Esophagus (tissue), 2 donors: Measurements from ENCODE around the gene COL25A1. TPM values are rescaled to one million over a fixed set of nuclear protein-coding genes. Genes with fewer than 3 reads are reported as not detected.

Experiments
- H3K27ac ChIP-seq, 2 donors: one replicate each; pipeline ENCODE4 v1.5.1; 2013; ENCODE audit warnings: low read depth in 2 of 2, mild to moderate bottlenecking in 2 of 2, inconsistent platforms in 1 of 2, low read length in 1 of 2, moderate library complexity in 1 of 2
- H3K27me3 ChIP-seq, 2 donors: one replicate each; pipeline ENCODE4 v1.6.1; 2013; ENCODE audit warnings: low read length in 2 of 2, control low read depth in 1 of 2, mild to moderate bottlenecking in 1 of 2; ENCODE audit not compliant: insufficient read depth in 2 of 2, control insufficient read depth in 1 of 2
- H3K36me3 ChIP-seq, 2 donors: one replicate each; pipeline ENCODE4 v1.6.1; 2013; ENCODE audit warnings: low read length in 1 of 2; ENCODE audit not compliant: control insufficient read depth in 2 of 2, insufficient read depth in 2 of 2
- H3K4me1 ChIP-seq, 2 donors: one replicate each; pipeline ENCODE4 v1.6.1; 2013; ENCODE audit warnings: low read length in 1 of 2; ENCODE audit not compliant: control insufficient read depth in 2 of 2, insufficient read depth in 2 of 2
- H3K4me3 ChIP-seq, 2 donors: one replicate each; pipeline ENCODE4 v1.5.1; 2013; ENCODE audit warnings: low read length in 2 of 2, mild to moderate bottlenecking in 2 of 2, low read depth in 1 of 2, moderate library complexity in 1 of 2
- H3K9me3 ChIP-seq, 2 donors: one replicate each; pipeline ENCODE4 v1.6.1; 2013; ENCODE audit warnings: mild to moderate bottlenecking in 2 of 2, low read depth in 1 of 2, low read length in 1 of 2, moderate library complexity in 1 of 2; ENCODE audit not compliant: control insufficient read depth in 2 of 2, insufficient read depth in 1 of 2
- WGBS, 2 donors: extraction: QIAGEN DNeasy Blood & Tissue Kit; methylation state at CpG; one replicate each; pipeline ENCODE4 v1.1.7; 2013; 5-methylcytosine and 5-hydroxymethylcytosine counted together
- polyA plus RNA-seq, 2 donors: library from polyadenylated mRNA; stranded (reverse); fragments of 200-250 nt; gene quantifications; one replicate each; pipeline ENCODE4 v1.2.3, GENCODE V29; 2013
- donor health status: healthy with polysubstance abuse.
- donor health status: Bipolar disorder and iron deficiency.

Gene COL25A1
- polyA plus RNA-seq, 2 donors, result 0.02 to 0.06 TPM

DNA sequence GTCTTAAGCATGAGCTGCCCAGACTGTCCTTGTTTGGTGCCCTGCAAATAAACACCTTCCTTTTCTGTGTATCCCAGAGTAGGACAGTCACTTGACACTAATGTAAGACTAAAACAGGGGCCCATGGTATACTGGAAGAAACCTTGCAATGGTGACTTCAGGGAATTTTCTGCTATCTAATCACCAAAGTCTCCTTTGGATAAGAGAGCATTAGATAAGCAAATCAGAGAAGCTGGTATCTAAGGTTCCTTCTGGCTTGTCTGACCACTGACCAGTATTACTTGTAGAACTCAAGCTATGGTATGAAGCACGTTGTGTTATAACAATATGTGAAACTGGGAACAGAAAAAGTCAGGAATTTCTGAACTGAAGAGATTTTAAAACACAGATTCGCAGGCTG lies 173.9 kb downstream of the COL25A1 start:
- Histone ChIP-seq H3K4me1 (no peaks in the 10 kb centered on the region), H3K27ac (no peak overlapping the region), H3K27me3 (no peaks in the 10 kb centered on the region), H3K9me3 (no peaks in the 10 kb centered on the region), H3K4me3 (no peak overlapping the region), H3K36me3 (no peaks in the 10 kb centered on the region)
- WGBS, 2 donors, result 75 to 81% methylated on average over 2 of the region's 2 CpGs

DNA sequence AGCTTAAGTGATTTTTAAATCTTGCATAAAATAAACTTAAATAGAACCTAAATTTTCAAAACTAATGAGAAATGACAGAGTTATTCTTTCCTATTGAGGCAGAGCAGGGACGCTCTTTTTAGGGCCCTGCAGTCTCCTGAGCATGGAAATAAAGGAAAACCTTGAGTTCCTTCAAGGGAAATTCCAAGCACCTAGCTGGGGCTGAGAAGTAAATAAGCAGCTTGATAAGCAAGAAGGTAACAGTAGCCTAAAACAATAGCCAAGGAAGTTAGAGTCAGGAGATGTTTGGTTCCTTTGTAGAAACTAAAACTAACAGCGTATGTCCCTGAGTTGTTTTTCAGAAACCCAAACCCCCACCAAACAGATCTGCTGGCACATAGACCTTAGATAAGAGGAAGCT lies 174.6 kb downstream of the COL25A1 start:
- Histone ChIP-seq H3K4me1 (no peaks in the 10 kb centered on the region), H3K27ac (no peak overlapping the region), H3K9me3 (no peaks in the 10 kb centered on the region), H3K36me3 (no peaks in the 10 kb centered on the region), H3K4me3 (no peak overlapping the region), H3K27me3 (no peaks in the 10 kb centered on the region)
- 66 to 72% methylated on average over 2 of the region's 2 CpGs for WGBS, 2 donors

DNA sequence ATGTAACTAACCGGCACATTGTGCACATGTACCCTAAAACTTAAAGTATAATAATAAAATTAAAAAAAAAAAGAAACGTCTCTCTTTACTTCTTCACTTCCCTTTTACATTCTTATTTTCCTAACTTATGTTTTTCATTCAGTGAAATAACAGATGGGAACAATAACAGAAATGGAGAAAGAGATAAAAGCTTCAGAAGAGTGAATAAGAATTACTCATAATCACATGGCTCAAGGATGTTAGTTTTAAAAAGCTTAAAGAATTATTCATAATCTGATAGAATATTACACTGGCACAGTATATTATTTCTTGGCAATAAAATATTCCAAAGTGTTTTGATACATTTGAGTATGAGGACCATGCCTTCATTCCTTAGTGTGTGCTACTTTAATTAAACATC lies 175.6 kb downstream of the COL25A1 start:
- H3K36me3 ChIP-seq, result no peaks in the 10 kb centered on the region
- no peak overlapping the region for H3K4me3 ChIP-seq
- H3K27ac ChIP-seq, result no peak overlapping the region
- H3K27me3 ChIP-seq, result no peaks in the 10 kb centered on the region
- no peaks in the 10 kb centered on the region for H3K9me3 ChIP-seq
- no peaks in the 10 kb centered on the region for H3K4me1 ChIP-seq
- WGBS, 2 donors, result 74 to 75% methylated on average over 2 of the region's 2 CpGs

DNA sequence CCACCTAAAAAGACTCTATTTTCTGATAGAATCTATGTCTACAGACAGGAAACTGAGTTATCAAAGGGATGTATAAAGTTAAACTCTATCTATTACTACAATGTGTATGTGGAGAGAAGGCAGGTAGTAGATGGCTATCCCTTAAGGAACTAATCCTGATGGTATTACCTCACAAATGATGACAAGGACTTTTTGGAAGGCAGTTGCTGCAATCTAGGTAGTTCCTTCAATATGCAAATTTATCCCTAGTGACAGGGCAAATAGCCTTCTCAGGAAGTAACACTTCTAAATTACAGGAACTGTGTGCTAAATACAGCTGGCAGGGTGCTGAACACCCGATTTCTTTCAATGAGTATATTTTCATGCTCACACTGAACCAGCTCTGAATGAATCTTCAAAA lies 177.4 kb downstream of the COL25A1 start:
- Histone ChIP-seq H3K4me1 (no peaks in the 10 kb centered on the region), H3K36me3 (no peaks in the 10 kb centered on the region), H3K27ac (no peak overlapping the region), H3K4me3 (no peak overlapping the region), H3K9me3 (no peaks in the 10 kb centered on the region), H3K27me3 (no peaks in the 10 kb centered on the region)
- WGBS, 2 donors, result 36 to 39% methylated on average over 1 of the region's 1 CpG

DNA sequence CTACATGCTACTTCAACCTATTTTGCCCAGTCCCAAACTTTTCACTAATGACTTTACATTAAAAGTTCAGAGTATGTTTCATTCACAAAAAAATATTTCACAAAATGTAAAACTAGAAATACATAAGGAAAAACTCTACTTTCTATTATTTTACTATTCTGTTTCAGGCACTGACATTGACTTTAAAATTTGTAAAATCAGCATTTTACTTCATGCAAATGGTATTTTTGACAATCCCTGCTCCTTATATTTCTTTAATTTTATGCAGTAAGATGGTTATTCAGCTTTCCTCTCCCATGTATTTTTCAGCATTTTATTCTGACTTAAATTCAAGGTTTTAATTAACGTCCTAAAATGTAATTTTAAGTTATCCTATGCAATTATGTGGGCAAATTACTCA lies 178.5 kb downstream of the COL25A1 start:
- no peak overlapping the region for H3K4me3 ChIP-seq
- WGBS, 2 donors, result 76 to 81% methylated on average over 1 of the region's 1 CpG
- H3K4me1 ChIP-seq, result no peaks in the 10 kb centered on the region

DNA sequence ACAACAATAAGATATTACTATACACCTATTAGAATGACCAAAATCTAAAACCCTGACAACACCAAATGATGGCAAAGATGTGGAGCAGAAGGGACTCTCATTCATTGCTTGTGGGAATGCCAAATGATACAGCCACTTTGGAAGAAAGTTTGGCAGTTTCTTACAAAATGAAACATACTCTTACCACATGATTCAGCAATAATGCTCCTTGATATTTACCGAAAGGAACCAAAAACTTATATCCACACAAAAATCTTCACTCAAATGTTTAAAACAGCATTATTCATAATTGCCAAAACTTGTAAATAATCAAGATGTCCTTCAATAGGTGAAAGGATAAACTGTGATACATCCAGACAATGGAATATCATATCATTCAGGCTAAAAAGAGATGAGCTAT lies 180.9 kb downstream of the COL25A1 start:
- Histone ChIP-seq H3K9me3 (no peaks in the 10 kb centered on the region), H3K4me3 (no peak overlapping the region), H3K27ac (no peak overlapping the region), H3K27me3 (no peaks in the 10 kb centered on the region), H3K4me1 (no peaks in the 10 kb centered on the region), H3K36me3 (no peaks in the 10 kb centered on the region)
- 97 to 100% methylated on average over 1 of the region's 1 CpG for WGBS, 2 donors

More for the DNA sequence above, 178.5 kb downstream of the COL25A1 start:
- Histone ChIP-seq H3K36me3 (no peaks in the 10 kb centered on the region), H3K27me3 (no peaks in the 10 kb centered on the region), H3K27ac (no peak overlapping the region), H3K9me3 (no peaks in the 10 kb centered on the region)

DNA sequence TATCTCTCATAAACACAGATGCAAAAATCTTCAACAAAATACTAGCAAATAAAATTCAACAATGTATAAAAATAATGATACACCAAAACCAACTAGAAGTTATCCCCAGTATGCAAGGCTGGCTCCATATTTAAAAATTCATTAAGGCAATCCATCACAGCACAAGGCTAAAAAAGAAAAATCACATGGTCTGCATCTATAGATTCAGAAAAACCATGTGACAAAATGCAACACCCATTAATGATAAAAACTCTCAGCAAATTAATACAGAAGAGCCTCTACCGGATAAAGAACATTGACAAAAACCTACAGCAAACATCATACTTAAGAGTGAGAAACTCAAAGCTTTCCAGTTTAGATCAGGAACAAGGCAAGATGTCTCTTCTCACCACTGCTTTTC lies 182.6 kb downstream of the COL25A1 start:
- no peaks in the 10 kb centered on the region for H3K36me3 ChIP-seq
- H3K9me3 ChIP-seq, result no peaks in the 10 kb centered on the region
- 88 to 95% methylated on average over 1 of the region's 1 CpG for WGBS, 2 donors
- no peak overlapping the region for H3K27ac ChIP-seq
- no peaks in the 10 kb centered on the region for H3K27me3 ChIP-seq
- no peak overlapping the region for H3K4me3 ChIP-seq
- H3K4me1 ChIP-seq, result no peaks in the 10 kb centered on the region

DNA sequence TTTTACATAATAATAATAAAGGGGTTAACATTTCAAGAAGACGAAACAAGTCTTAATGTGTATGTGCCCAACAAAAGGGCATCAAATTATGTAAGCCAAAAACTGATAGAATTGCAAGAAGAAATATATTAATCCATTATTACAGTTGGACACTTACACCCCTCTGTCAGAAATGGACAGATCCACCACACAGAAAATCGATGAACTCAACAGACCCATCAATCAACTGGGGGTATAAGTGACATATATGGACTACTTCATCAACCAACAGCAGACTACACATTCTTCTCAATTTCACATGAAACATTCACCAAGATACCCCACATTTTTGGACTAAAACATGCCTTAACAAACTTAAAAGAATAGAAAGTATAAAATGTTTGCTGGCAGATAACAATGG lies 183.8 kb downstream of the COL25A1 start:
- Histone ChIP-seq H3K4me3 (no peak overlapping the region), H3K36me3 (no peaks in the 10 kb centered on the region), H3K9me3 (no peaks in the 10 kb centered on the region), H3K4me1 (no peaks in the 10 kb centered on the region), H3K27me3 (no peaks in the 10 kb centered on the region), H3K27ac (no peak overlapping the region)
- WGBS, 2 donors, result 85 to 89% methylated on average over 2 of the region's 2 CpGs

DNA sequence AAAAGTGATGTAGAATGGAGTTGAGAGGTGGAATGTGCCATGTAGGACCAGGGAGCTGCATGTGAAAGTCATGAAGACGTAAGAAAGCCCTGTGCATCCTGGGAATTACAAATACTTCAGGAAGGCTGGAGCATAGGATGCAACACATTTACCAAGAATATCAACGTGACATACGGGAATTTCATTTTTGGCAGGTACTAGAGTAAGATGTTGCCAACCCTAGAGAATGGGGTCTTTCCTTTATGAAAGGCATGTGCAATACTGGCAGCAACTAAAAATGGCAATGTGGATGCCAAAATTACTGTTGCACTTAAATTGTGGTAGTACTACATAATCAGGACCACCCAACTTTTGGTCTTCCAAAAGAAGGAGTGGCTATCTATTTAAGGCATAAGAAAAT lies 188.0 kb downstream of the COL25A1 start:
- WGBS, 2 donors, result 83 to 85% methylated on average over 3 of the region's 3 CpGs
- no peaks in the 10 kb centered on the region for H3K36me3 ChIP-seq
- H3K27me3 ChIP-seq, result no peaks in the 10 kb centered on the region
- no peak overlapping the region for H3K27ac ChIP-seq
- no peaks in the 10 kb centered on the region for H3K9me3 ChIP-seq
- H3K4me1 ChIP-seq, result no peaks in the 10 kb centered on the region
- H3K4me3 ChIP-seq, result no peak overlapping the region

DNA sequence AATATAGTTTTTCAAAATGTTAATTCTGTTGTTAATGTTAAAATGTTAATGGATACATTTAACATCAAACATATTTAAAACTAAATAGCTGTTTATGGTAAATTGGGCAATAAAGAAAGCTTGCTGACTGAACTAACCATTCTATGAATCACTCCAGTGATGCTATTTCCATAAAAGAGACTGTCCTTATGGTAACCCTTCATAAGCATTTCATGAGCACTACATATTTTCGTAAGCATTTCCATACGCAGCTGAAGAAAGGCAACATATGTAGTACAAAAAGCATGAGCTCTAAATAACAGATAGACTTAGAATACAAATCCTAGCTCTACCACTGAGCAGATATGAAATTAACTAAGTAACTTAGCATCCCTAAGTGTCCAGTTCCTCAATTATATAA lies 188.9 kb downstream of the COL25A1 start:
- Histone ChIP-seq H3K4me3 (no peak overlapping the region), H3K36me3 (no peaks in the 10 kb centered on the region), H3K4me1 (no peaks in the 10 kb centered on the region), H3K27ac (no peak overlapping the region), H3K9me3 (no peaks in the 10 kb centered on the region), H3K27me3 (no peaks in the 10 kb centered on the region)
- 93 to 94% methylated on average over 2 of the region's 2 CpGs for WGBS, 2 donors
